ES-I3 (cell line): ENCODE results near the gene FAM9C.

Experiments used
- H3K36me3 ChIP-seq: 2 replicates; pipeline ENCODE4 v1.6.1; 2013; ENCODE audit warnings: mild to moderate bottlenecking, low read length, control low read depth, moderate library complexity; ENCODE audit not compliant: insufficient read depth
- H3K4me1 ChIP-seq: 2 replicates; pipeline ENCODE4 v1.6.1; 2013; ENCODE audit warnings: mild to moderate bottlenecking, control low read depth, low read length; ENCODE audit not compliant: insufficient read depth
- H3K9ac ChIP-seq: 2 replicates; pipeline ENCODE4 v1.6.1; 2013; ENCODE audit warnings: low read depth, mild to moderate bottlenecking, low read length, moderate library complexity
- H3K9me3 ChIP-seq: 2 replicates; pipeline ENCODE4 v1.6.1; 2013; ENCODE audit warnings: mild to moderate bottlenecking, low read length, moderate library complexity; ENCODE audit not compliant: control insufficient read depth, insufficient read depth

FAM9C gene

DNA sequence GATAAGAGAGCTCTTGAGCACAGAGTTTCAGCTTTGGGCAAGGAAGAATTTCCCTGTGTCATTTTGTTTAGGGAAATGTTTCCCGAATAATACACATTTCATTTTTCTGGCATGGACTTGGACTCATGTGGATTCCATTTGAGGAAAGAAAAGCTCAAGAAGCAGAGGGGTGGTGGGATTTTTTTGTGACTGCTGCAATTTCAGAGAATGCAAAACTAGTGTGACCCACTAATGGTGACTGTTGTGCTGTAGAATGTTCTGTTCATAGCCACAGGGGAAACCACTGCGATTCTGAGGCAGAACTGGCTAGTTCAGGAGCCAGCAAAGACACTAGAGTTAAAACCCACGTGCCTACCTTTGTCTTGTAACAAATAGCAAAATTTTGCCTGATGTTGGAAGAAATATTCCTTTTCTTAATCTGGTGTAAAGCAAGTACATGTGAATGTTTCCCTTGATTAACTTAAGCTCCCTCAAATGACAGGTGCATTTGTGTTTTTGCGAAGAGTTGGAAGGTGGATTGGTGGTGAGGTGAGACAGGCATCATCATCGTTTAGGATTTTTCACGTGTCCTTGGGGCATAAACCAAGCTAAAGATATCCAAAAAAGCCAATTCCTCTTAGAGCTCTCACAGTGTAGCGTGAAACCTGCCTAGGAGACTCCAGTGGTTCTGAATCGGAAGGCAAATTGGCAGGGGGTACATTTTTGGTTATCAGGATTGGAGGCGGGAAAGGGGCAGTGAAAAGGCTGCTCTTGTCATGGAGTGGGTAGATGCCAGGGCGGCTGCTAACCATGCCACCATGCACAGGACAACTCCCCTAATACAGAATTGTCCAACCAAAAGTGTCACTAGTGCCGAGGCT lies 38.0 kb upstream of the FAM9C start:
- H3K9me3 ChIP-seq = no peaks in the 10 kb centered on the region
- no peaks in the 10 kb centered on the region for H3K36me3 ChIP-seq
- no peak overlapping the region for H3K9ac ChIP-seq
- H3K4me1 ChIP-seq = peaks cover 8% of the 10 kb centered on the region

- no peak overlapping the region for H3K9ac ChIP-seq
- no peaks in the 10 kb centered on the region for H3K9me3 ChIP-seq
- peaks cover 8% of the 10 kb centered on the region for H3K4me1 ChIP-seq
- H3K36me3 ChIP-seq = no peaks in the 10 kb centered on the region
These were observed 37.2 kb upstream of the FAM9C start for GRCh38 chrX:13081395-13082205.

DNA sequence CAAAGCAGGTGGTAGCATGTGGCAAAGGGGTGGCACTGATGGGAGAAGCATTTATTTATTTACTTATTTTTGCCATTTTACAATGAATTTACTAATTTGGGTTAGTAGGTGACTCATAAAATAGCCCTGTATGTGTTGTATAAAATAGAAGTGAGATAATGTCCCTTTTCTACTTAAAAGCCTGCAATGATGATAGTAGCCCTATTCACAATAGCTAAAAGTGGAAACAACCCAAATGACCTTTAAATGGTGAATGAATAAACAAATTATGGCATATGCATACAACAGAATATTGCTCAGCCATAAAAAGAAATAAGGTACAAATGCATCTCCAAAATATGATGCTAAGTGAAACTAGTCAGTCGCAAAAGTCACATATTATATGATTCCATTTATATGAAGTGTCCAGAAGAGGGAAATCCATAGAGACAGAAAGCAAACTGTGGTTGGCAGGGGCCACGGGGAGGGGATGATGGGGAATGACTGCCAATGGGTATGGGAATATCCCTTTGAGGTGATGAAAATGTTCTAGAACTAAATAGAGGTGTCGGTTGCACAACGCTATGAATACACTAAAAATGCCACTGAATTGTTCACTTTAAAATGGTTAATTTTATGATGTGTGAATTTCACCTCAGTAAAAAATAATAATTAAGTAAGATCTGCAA lies 35.8 kb upstream of the FAM9C start:
- Histone ChIP-seq H3K36me3 (no peaks in the 10 kb centered on the region), H3K4me1 (peaks cover 13% of the 10 kb centered on the region), H3K9ac (no peak overlapping the region), H3K9me3 (no peaks in the 10 kb centered on the region)

DNA sequence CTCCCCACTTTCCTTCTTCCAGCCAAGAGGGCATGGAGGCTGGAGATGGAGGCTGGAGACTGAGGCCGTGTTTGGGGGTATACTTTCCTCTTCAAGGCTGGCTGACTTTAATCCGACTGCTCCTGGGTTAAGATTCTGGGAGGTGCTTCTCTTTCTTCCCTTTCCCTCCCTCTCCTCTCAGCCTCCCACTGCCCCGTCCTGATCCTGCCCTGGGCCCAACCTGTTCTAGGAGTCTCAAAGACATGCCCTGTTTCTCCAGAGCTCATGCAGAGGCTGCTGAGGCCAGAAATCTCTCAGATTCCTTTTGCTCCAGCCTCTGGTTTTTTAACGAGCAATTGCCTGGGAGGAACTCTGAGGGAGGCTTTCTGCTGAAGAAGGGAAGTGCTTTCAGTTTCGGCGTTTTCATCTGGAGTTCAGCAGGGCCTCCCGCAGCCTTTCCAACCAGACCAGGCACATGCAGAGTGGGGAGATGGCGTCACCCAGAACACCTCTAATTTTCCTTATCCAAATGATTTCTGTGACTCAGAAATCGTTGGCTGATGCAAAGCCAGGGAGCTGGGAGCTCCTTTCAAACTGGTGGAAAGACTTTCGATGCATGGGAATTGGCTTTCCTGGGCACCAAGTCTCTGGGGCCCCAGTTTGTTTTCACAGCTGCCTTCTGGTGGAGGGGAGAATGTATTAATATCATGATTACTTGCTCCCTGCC lies 34.5 kb upstream of the FAM9C start:
- H3K9me3 ChIP-seq = no peaks in the 10 kb centered on the region
- H3K9ac ChIP-seq = no peak overlapping the region
- H3K36me3 ChIP-seq = no peaks in the 10 kb centered on the region
- H3K4me1 ChIP-seq = peaks cover 5% of the 10 kb centered on the region

DNA sequence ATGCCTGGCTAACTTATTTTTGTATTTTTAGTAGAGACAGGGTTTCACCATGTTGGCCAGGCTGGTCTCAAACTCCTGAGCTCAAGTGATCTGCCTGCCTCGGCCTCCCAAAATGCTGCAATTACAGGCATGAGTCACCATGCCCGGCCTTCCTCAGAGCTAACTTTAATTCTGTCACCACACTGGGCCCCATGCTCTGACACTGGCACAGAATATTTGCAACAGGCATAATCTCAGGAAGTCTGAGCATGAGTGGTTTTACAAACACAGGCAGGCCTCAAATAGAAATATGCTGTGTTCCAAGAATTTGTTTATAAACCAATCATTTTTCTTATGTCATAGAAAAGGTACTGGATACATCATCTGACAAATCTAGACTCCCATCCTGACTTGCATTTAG lies 32.7 kb upstream of the FAM9C start:
- no peak overlapping the region for H3K9ac ChIP-seq
- H3K9me3 ChIP-seq = no peaks in the 10 kb centered on the region
- H3K4me1 ChIP-seq = peaks cover 5% of the 10 kb centered on the region
- no peaks in the 10 kb centered on the region for H3K36me3 ChIP-seq

- Histone ChIP-seq H3K9ac (no peak overlapping the region), H3K4me1 (peaks cover 5% of the 10 kb centered on the region), H3K9me3 (no peaks in the 10 kb centered on the region), H3K36me3 (no peaks in the 10 kb centered on the region)
These were observed 31.9 kb upstream of the FAM9C start for GRCh38 chrX:13076176-13076961.

- H3K9ac ChIP-seq = no peak overlapping the region
- peaks cover 5% of the 10 kb centered on the region for H3K4me1 ChIP-seq
- H3K9me3 ChIP-seq = peaks cover 6% of the 10 kb centered on the region; the same call in 1 of the 2 replicates
- H3K36me3 ChIP-seq = peaks cover 3% of the 10 kb centered on the region; the same call in 1 of the 2 replicates
These were observed 30.2 kb upstream of the FAM9C start for GRCh38 chrX:13074297-13075262.

DNA sequence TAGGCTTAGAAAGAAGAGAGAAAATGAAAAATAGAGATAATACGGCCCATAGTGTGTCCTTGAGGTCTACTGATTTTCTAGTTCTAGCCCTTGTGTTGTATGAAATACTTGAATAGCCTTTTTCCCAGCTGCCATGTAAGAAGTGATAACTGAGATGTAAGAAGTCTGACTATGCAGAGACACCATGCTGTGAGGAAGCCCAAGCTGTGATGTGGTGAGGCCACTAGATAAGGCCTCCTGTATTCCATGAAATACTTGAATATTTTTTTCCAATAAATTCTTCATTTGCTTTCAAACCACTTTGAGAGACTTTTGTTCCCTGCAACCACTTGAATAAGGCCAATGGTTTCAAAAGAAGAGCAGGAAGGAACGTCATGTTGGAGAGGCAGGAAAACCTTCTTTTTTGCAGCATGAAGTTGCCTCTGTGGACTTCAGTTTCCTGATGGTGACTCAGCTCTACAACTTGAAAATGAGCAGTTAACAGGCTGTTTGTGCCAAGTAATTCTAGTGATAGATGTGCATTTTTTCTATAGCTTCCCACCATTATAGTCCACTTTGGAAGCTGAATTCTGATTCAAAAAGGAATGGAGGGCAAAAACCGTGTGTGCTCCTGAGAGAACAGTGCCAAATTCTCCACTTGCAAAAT lies 25.5 kb upstream of the FAM9C start:
- Histone ChIP-seq H3K9me3 (peaks cover 12% of the 10 kb centered on the region; the same call in 1 of the 2 replicates), H3K9ac (no peak overlapping the region), H3K4me1 (no peaks in the 10 kb centered on the region), H3K36me3 (peaks cover 3% of the 10 kb centered on the region; the same call in 1 of the 2 replicates)

- H3K4me1 ChIP-seq = no peaks in the 10 kb centered on the region
- peaks cover 3% of the 10 kb centered on the region; the same call in 1 of the 2 replicates for H3K36me3 ChIP-seq
- peaks cover 12% of the 10 kb centered on the region; the same call in 1 of the 2 replicates for H3K9me3 ChIP-seq
- no peak overlapping the region for H3K9ac ChIP-seq
These were observed 24.2 kb upstream of the FAM9C start for GRCh38 chrX:13068651-13069050.

- Histone ChIP-seq H3K9ac (no peak overlapping the region), H3K36me3 (peaks cover 3% of the 10 kb centered on the region; the same call in 1 of the 2 replicates), H3K4me1 (no peaks in the 10 kb centered on the region), H3K9me3 (peaks cover 12% of the 10 kb centered on the region; the same call in 1 of the 2 replicates)
These were observed 23.4 kb upstream of the FAM9C start for GRCh38 chrX:13067773-13068172.

DNA sequence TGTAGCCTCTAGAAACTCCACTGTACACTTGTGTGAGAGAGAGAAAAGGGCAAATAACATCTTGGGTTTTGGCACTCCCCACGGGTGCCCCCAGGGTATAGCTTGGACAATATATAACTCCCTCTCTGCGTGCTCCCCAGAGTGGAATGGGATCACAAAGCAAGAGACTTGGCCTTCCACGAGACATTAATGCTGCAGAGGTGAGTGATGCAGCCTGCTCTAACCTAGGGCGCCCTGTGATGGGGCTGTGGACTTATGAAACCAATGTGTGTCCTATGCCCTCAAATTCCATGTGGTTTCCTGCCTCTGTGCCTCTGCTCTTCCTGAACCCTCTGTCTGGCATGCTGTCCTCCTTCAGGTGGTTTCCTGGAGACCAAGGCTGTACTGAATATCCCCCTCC lies 22.0 kb upstream of the FAM9C start:
- H3K9me3 ChIP-seq = peaks cover 18% of the 10 kb centered on the region; the same call in 1 of the 2 replicates
- no peak overlapping the region for H3K9ac ChIP-seq
- peaks cover 3% of the 10 kb centered on the region; the same call in 1 of the 2 replicates for H3K36me3 ChIP-seq
- H3K4me1 ChIP-seq = no peaks in the 10 kb centered on the region

DNA sequence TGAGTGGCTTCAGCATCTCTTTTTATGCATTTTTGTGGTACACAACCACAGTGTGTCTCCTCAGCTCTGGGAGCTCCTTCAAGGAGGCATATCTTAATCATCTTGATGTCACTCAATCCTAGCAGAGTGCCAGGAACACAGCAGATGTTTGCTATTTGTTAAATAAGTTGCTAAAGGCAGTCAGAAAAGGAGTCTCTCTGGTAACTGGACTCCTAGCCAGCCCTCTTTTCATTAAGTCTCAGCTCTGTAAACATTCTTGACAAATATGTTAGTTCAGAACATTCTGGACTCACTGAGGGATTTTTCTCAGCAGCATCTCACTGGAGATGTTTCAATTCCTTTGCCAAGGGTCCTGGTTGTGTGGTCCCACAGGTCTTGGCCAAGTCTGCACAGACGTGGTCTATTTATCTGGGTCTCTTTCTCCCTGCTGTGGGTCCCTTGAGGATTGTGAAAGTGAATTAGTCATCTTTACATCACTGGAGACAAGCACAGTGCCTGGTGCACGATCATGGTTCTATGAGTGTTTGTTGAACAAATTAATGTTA lies 20.3 kb upstream of the FAM9C start:
- Histone ChIP-seq H3K4me1 (no peaks in the 10 kb centered on the region), H3K9ac (no peak overlapping the region), H3K36me3 (no peaks in the 10 kb centered on the region; the same call in 1 of the 2 replicates), H3K9me3 (peaks cover 15% of the 10 kb centered on the region; the same call in 1 of the 2 replicates)
